ENCODE data around the gene ARHGEF10L. TPM values are rescaled to one million over a fixed set of nuclear protein-coding genes. Genes with fewer than 3 reads are reported as not detected.

ARHGEF10L gene
- total RNA-seq, 1 donor: 39.1 TPM

- TF ChIP-seq, protein P1, sequence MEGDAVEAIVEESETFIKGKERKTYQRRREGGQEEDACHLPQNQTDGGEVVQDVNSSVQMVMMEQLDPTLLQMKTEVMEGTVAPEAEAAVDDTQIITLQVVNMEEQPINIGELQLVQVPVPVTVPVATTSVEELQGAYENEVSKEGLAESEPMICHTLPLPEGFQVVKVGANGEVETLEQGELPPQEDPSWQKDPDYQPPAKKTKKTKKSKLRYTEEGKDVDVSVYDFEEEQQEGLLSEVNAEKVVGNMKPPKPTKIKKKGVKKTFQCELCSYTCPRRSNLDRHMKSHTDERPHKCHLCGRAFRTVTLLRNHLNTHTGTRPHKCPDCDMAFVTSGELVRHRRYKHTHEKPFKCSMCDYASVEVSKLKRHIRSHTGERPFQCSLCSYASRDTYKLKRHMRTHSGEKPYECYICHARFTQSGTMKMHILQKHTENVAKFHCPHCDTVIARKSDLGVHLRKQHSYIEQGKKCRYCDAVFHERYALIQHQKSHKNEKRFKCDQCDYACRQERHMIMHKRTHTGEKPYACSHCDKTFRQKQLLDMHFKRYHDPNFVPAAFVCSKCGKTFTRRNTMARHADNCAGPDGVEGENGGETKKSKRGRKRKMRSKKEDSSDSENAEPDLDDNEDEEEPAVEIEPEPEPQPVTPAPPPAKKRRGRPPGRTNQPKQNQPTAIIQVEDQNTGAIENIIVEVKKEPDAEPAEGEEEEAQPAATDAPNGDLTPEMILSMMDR (IDR thresholded peaks at IDR 0.05; ENCODE audit: extremely low read depth, low read depth, low read length): no peak
- Histone ChIP-seq H3K36me3 (ENCODE audit: insufficient read depth, low read length) (no peaks in the 10 kb centered on the region), H3K27me3 (ENCODE audit: insufficient read depth, low read length) (no peaks in the 10 kb centered on the region), H3K4me1 (ENCODE audit: insufficient read depth, low read length) (no peaks in the 10 kb centered on the region), H3K4me2 (ENCODE audit: insufficient read depth, low read length) (no peak overlapping the region), H3K4me3 (ENCODE audit: insufficient read depth, low read length) (no peak overlapping the region), H4K20me1 (ENCODE audit: insufficient read depth, low read length) (peaks cover 25% of the 10 kb centered on the region), H2AFZ (ENCODE audit: low read length) (no peak overlapping the region), H3K79me2 (ENCODE audit: insufficient read depth, low read length) (peaks cover 2% of the 10 kb centered on the region), H3K9me3 (ENCODE audit: low read depth, low read length) (no peaks in the 10 kb centered on the region), H3K27ac (ENCODE audit: low read depth, low read length) (no peak overlapping the region)
- no peak for DNase-seq (ENCODE audit: insufficient read length, low spot score, missing footprints)
These were observed 56.7 kb downstream of the ARHGEF10L start for GRCh38 chr1:17596186-17596585.

- H3K27ac ChIP-seq (ENCODE audit: low read depth, low read length): no peak overlapping the region
- H4K20me1 ChIP-seq (ENCODE audit: insufficient read depth, low read length): peaks cover 24% of the 10 kb centered on the region
- H3K36me3 ChIP-seq (ENCODE audit: insufficient read depth, low read length): no peaks in the 10 kb centered on the region
- TF ChIP-seq, protein P1 (IDR thresholded peaks at IDR 0.05; ENCODE audit: extremely low read depth, low read depth, low read length): no peak
- no peak overlapping the region for H3K4me2 ChIP-seq (ENCODE audit: insufficient read depth, low read length)
- peak; percentile 63 for DNase-seq (ENCODE audit: insufficient read length, low spot score, missing footprints)
- H2AFZ ChIP-seq (ENCODE audit: low read length): no peak overlapping the region
- peaks cover 2% of the 10 kb centered on the region for H3K79me2 ChIP-seq (ENCODE audit: insufficient read depth, low read length)
- H3K4me3 ChIP-seq (ENCODE audit: insufficient read depth, low read length): no peak overlapping the region
- no peaks in the 10 kb centered on the region for H3K27me3 ChIP-seq (ENCODE audit: insufficient read depth, low read length)
- no peaks in the 10 kb centered on the region for H3K9me3 ChIP-seq (ENCODE audit: low read depth, low read length)
- no peaks in the 10 kb centered on the region for H3K4me1 ChIP-seq (ENCODE audit: insufficient read depth, low read length)
These were observed 57.4 kb downstream of the ARHGEF10L start for GRCh38 chr1:17596651-17597509.

GRCh38 chr1:17597651-17598050 is 58.2 kb downstream of the ARHGEF10L start:
- Histone ChIP-seq H3K79me2 (ENCODE audit: insufficient read depth, low read length) (no peaks in the 10 kb centered on the region), H3K36me3 (ENCODE audit: insufficient read depth, low read length) (no peaks in the 10 kb centered on the region), H2AFZ (ENCODE audit: low read length) (no peak overlapping the region), H3K4me2 (ENCODE audit: insufficient read depth, low read length) (no peak overlapping the region), H3K4me3 (ENCODE audit: insufficient read depth, low read length) (no peak overlapping the region), H3K27ac (ENCODE audit: low read depth, low read length) (no peak overlapping the region), H3K9me3 (ENCODE audit: low read depth, low read length) (no peaks in the 10 kb centered on the region), H4K20me1 (ENCODE audit: insufficient read depth, low read length) (peaks cover 24% of the 10 kb centered on the region), H3K4me1 (ENCODE audit: insufficient read depth, low read length) (no peaks in the 10 kb centered on the region), H3K27me3 (ENCODE audit: insufficient read depth, low read length) (no peaks in the 10 kb centered on the region)
- TF ChIP-seq, protein P1 (IDR thresholded peaks at IDR 0.05; ENCODE audit: extremely low read depth, low read depth, low read length): no peak
- peak; percentile 1 for DNase-seq (ENCODE audit: insufficient read length, low spot score, missing footprints)

GRCh38 chr1:17598251-17598650 is 58.8 kb downstream of the ARHGEF10L start:
- no peaks in the 10 kb centered on the region for H3K27me3 ChIP-seq (ENCODE audit: insufficient read depth, low read length)
- H3K36me3 ChIP-seq (ENCODE audit: insufficient read depth, low read length): no peaks in the 10 kb centered on the region
- H3K4me1 ChIP-seq (ENCODE audit: insufficient read depth, low read length): no peaks in the 10 kb centered on the region
- no peak overlapping the region for H3K27ac ChIP-seq (ENCODE audit: low read depth, low read length)
- no peaks in the 10 kb centered on the region for H3K9me3 ChIP-seq (ENCODE audit: low read depth, low read length)
- no peak overlapping the region for H2AFZ ChIP-seq (ENCODE audit: low read length)
- no peak overlapping the region for H3K4me3 ChIP-seq (ENCODE audit: insufficient read depth, low read length)
- peak; percentile 10 for DNase-seq (ENCODE audit: insufficient read length, low spot score, missing footprints)
- TF ChIP-seq, protein P1 (IDR thresholded peaks at IDR 0.05; ENCODE audit: extremely low read depth, low read depth, low read length): no peak
- H3K4me2 ChIP-seq (ENCODE audit: insufficient read depth, low read length): no peak overlapping the region
- H3K79me2 ChIP-seq (ENCODE audit: insufficient read depth, low read length): no peaks in the 10 kb centered on the region
- peaks cover 24% of the 10 kb centered on the region for H4K20me1 ChIP-seq (ENCODE audit: insufficient read depth, low read length)
